ENCODE results near the gene HS3ST3B1. TPM values are rescaled to one million over a fixed set of nuclear protein-coding genes. Genes with fewer than 3 reads are reported as not detected.

HS3ST3B1 gene
- total and polyA plus RNA-seq, 12 donors = 0.73 to 5.9 (median 2.0) TPM

DNA sequence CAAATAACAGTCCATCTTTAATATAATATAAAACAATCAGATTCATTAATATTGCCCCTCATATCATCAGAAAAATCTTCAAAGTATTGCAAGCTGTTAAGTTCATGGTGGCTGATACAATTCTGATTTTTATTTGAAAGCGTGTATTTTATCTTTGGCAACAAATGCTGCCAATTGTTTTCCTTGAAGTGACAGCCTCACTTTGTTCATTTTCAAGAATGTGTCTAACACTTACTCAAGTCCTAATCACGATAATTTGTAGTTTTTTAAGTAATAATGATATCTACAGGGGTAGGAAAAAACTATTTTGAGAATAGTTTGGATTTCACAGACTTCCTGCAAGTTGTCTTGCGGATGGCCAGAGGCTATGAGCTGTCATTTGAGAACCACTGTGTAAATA is 75.8 kb downstream of the HS3ST3B1 start:
- intact Hi-C loops (cut with DNase I) = no loop called here
- Histone ChIP-seq H3K4me1 (peaks cover 0 to 4% (median 0%) of the 10 kb centered on the region in 9 donors), H3K27me3 (peaks cover 0 to 10% (median 6%) of the 10 kb centered on the region in 7 donors), H3K4me3 (no peak overlapping the region), H3K36me3 (no peaks in the 10 kb centered on the region), H3K27ac (no peak overlapping the region), H3K9me3 (no peaks in the 10 kb centered on the region)
- DNase-seq (no peak), ATAC-seq (no peak)
- 57 to 61% methylated on average over 3 of the region's 3 CpGs for WGBS, 2 donors
- TF ChIP-seq, protein P1, sequence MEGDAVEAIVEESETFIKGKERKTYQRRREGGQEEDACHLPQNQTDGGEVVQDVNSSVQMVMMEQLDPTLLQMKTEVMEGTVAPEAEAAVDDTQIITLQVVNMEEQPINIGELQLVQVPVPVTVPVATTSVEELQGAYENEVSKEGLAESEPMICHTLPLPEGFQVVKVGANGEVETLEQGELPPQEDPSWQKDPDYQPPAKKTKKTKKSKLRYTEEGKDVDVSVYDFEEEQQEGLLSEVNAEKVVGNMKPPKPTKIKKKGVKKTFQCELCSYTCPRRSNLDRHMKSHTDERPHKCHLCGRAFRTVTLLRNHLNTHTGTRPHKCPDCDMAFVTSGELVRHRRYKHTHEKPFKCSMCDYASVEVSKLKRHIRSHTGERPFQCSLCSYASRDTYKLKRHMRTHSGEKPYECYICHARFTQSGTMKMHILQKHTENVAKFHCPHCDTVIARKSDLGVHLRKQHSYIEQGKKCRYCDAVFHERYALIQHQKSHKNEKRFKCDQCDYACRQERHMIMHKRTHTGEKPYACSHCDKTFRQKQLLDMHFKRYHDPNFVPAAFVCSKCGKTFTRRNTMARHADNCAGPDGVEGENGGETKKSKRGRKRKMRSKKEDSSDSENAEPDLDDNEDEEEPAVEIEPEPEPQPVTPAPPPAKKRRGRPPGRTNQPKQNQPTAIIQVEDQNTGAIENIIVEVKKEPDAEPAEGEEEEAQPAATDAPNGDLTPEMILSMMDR (IDR thresholded peaks at IDR 0.05) = no peak

DNA sequence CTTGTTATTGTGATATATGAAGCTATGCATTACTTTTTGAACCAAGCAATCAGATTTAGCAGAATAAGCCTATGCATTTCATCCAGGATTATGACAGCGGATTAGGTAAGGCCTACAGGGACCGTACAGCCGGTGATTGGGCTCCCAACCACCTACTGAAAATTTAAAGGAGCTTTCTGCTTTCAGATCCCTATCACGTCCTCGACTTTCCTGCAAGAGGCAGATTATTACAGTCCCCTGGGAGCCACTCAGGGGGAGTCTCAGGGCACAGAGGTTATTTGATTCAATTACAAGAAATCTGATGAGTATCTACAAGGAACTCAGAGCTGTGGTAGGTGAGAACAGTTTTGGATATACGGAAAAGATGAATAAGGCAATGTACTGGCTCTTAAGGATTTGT is 80.7 kb downstream of the HS3ST3B1 start:
- ATAC-seq (no peak), DNase-seq (no peak)
- H3K27me3 ChIP-seq = no peaks in the 10 kb centered on the region
- H3K9me3 ChIP-seq = peaks cover 0 to 4% (median 0%) of the 10 kb centered on the region in 11 donors
- WGBS, 2 donors = 75 to 82% methylated on average over 6 of the region's 6 CpGs
- intact Hi-C loops (cut with DNase I) = no loop called here
- TF ChIP-seq, protein P1 (IDR thresholded peaks at IDR 0.05) = no peak
- H3K36me3 ChIP-seq = no peaks in the 10 kb centered on the region
- H3K4me1 ChIP-seq = no peaks in the 10 kb centered on the region
- H3K27ac ChIP-seq = no peak overlapping the region
- no peak overlapping the region for H3K4me3 ChIP-seq

DNA sequence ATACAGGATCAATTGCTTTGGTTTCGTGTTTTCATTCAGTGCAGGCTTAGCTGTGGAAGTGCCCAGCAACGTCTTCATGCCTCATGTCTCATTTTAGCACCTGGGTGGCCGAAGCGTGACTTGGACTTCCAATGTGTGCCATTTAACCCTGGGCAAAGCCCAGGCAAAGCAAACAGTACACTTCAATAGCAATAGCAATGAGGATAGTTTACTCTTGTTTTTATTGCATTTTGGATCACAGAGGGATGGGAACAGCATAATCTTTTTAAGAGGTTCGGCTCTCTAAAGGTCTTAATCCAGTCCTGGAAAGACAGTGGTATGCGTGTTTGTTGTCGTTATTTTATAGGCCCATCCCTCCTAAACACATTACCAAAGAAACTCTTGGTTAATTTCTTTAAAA is 86.2 kb downstream of the HS3ST3B1 start:
- peaks cover 0 to 4% (median 0%) of the 10 kb centered on the region in 7 donors for H3K27me3 ChIP-seq
- TF ChIP-seq, protein P1 (IDR thresholded peaks at IDR 0.05) = no peak
- no peaks in the 10 kb centered on the region for H3K36me3 ChIP-seq
- no peak overlapping the region for H3K4me3 ChIP-seq
- ATAC-seq (no peak), DNase-seq (no peak)
- no peak overlapping the region for H3K27ac ChIP-seq
- no peaks in the 10 kb centered on the region for H3K4me1 ChIP-seq
- H3K9me3 ChIP-seq = peaks cover 0 to 21% (median 11%) of the 10 kb centered on the region in 11 donors
- intact Hi-C loops (cut with DNase I) = no loop called here
- 86% methylated on average over 7 of the region's 7 CpGs for WGBS, 2 donors

DNA sequence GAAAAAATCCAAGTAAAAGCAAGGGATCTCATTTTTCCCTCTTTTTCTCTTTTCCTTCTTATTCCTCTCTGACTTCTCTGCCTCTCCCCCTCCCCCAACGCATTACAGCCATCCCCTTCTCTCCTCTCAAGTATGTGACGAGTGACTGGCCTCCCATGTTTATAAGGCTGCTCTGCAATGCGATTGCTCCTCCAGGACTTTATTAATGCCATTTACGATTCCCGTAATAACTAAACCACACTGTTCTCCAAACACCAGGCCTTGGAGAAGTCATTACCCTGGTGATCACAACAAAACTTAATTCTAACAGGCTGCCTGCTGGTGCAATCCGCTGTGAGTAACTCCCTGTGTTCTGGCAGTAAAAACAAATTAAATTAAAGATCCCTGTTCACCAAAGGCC is 88.8 kb downstream of the HS3ST3B1 start:
- ATAC-seq (no peak), DNase-seq (no peak)
- H3K4me3 ChIP-seq = no peak overlapping the region
- H3K27me3 ChIP-seq = peaks cover 0 to 4% (median 0%) of the 10 kb centered on the region in 7 donors
- intact Hi-C loops (cut with DNase I) = no loop called here
- H3K9me3 ChIP-seq = peaks cover 0 to 28% (median 14%) of the 10 kb centered on the region in 11 donors
- H3K4me1 ChIP-seq = no peaks in the 10 kb centered on the region
- TF ChIP-seq, protein P1 (IDR thresholded peaks at IDR 0.05) = no peak
- WGBS, 2 donors = 43 to 45% methylated on average over 6 of the region's 6 CpGs
- H3K36me3 ChIP-seq = no peaks in the 10 kb centered on the region
- no peak overlapping the region for H3K27ac ChIP-seq
